Inferior parietal cortex (tissue), 1 donor: ENCODE measurements around the gene OPRL1.

Experiments
- DNase-seq: peaks from one replicate; pipeline ENCODE4 v3.0.0-alpha.2; 2016; ENCODE audit errors: extremely low spot score

OPRL1 gene

GRCh38 chr20:64071341-64072332 lies 8.2 kb upstream of the OPRL1 start:
- no peak for DNase-seq

- no peak for DNase-seq
These were observed 7.3 kb upstream of the OPRL1 start for GRCh38 chr20:64072498-64073063.

GRCh38 chr20:64073476-64074183 lies 6.3 kb upstream of the OPRL1 start:
- DNase-seq, result no peak

GRCh38 chr20:64074184-64074789 lies 5.6 kb upstream of the OPRL1 start:
- DNase-seq, result no peak

GRCh38 chr20:64074963-64075362 lies 4.9 kb upstream of the OPRL1 start:
- DNase-seq, result no peak

- DNase-seq, result no peak
These were observed 4.3 kb upstream of the OPRL1 start for GRCh38 chr20:64075556-64075955.

GRCh38 chr20:64076061-64076997 lies 3.6 kb upstream of the OPRL1 start:
- no peak for DNase-seq

GRCh38 chr20:64077094-64077493 lies 2.8 kb upstream of the OPRL1 start:
- DNase-seq, result no peak

GRCh38 chr20:64077541-64077875 lies 2.4 kb upstream of the OPRL1 start:
- no peak for DNase-seq

GRCh38 chr20:64077876-64078551 lies 1.9 kb upstream of the OPRL1 start:
- DNase-seq, result no peak

- DNase-seq, result no peak
These were observed 979 bp upstream of the OPRL1 start for GRCh38 chr20:64078934-64079272.

- no peak for DNase-seq
These were observed 439 bp upstream of the OPRL1 start, which contains the start of gene RGS19 for GRCh38 chr20:64079273-64080012. RGS19 (minus strand) TSS chr20:64079518; CDS start chr20:64076886, 2,632 bp downstream.

GRCh38 chr20:64080813-64081623 lies 1.1 kb downstream of the OPRL1 start:
- DNase-seq, result no peak

- no peak for DNase-seq
These were observed 1.7 kb downstream of the OPRL1 start for GRCh38 chr20:64081624-64081964.

GRCh38 chr20:64082126-64082731 lies 2.3 kb downstream of the OPRL1 start:
- no peak for DNase-seq

- DNase-seq, result no peak
These were observed 3.0 kb downstream of the OPRL1 start for GRCh38 chr20:64082820-64083377.

- DNase-seq, result no peak
These were observed 3.5 kb downstream of the OPRL1 start for GRCh38 chr20:64083378-64083803.
